HEK293T (cell line): Measurements from ENCODE around the gene CCDC88C.

Source experiments
- CTCF ChIA-PET: fragments of 350-600 bp; formaldehyde crosslinking; extraction: SDS; loops from one replicate; lab custom pipeline; 2021; ENCODE audit warnings: antibody characterized with exemption, inconsistent platforms; lab: Yijun Ruan, JAX
- POLR2A ChIA-PET: fragments of 350-600 bp; formaldehyde crosslinking; extraction: SDS; loops from one replicate; lab custom pipeline; 2020; ENCODE audit warnings: antibody characterized with exemption, inconsistent platforms; lab: Yijun Ruan, JAX
- DNase-seq: peaks from one replicate; pipeline ENCODE4 v3.0.0; 2012; ENCODE audit warnings: mixed read lengths; ENCODE audit errors: extremely low spot score
- ARNT ChIP-seq: fragments of 450-650 bp; IDR thresholded peaks from 2 replicates; pipeline ENCODE4 v1.6.1; 2017; ENCODE audit warnings: mild to moderate bottlenecking
- BHLHE40 ChIP-seq: fragments of 450-650 bp; IDR thresholded peaks from 2 replicates; pipeline ENCODE4 v1.6.1; 2016; ENCODE audit warnings: mild to moderate bottlenecking, moderate library complexity, borderline replicate concordance
- CTBP1 ChIP-seq: fragments of 450-650 bp; IDR thresholded peaks from 2 replicates; pipeline ENCODE4 v1.6.1; 2016; ENCODE audit warnings: borderline replicate concordance
- ELF4 ChIP-seq: fragments of 450-650 bp; IDR thresholded peaks from 2 replicates; pipeline ENCODE4 v1.6.1; 2017; ENCODE audit warnings: antibody characterized with exemption
- FOXA1 ChIP-seq: fragments of 450-650 bp; IDR thresholded peaks from 2 replicates; pipeline ENCODE4 v1.6.1; 2016; ENCODE audit warnings: mild to moderate bottlenecking
- FOXK2 ChIP-seq: fragments of 450-650 bp; IDR thresholded peaks from 2 replicates; pipeline ENCODE4 v1.6.1; 2016; ENCODE audit warnings: mild to moderate bottlenecking
- FOXM1 ChIP-seq: fragments of 450-650 bp; IDR thresholded peaks from 2 replicates; pipeline ENCODE4 v1.6.1; 2017; ENCODE audit warnings: mild to moderate bottlenecking, borderline replicate concordance
- HDGF ChIP-seq: fragments of 450-650 bp; IDR thresholded peaks from 2 replicates; pipeline ENCODE4 v1.6.1; 2017; ENCODE audit warnings: antibody characterized with exemption, borderline replicate concordance
- L3MBTL2 ChIP-seq: fragments of 450-650 bp; conservative IDR thresholded peaks from 2 replicates; pipeline ENCODE4 v1.6.1; 2016; ENCODE audit warnings: mild to moderate bottlenecking
- LEF1 ChIP-seq: fragments of 450-650 bp; IDR thresholded peaks from 2 replicates; pipeline ENCODE4 v1.6.1; 2017; ENCODE audit warnings: mild to moderate bottlenecking, borderline replicate concordance
- NFRKB ChIP-seq: fragments of 450-650 bp; IDR thresholded peaks from 2 replicates; pipeline ENCODE4 v1.6.1; 2016; ENCODE audit warnings: mild to moderate bottlenecking, moderate library complexity
- SP1 ChIP-seq: fragments of 450-650 bp; IDR thresholded peaks from 2 replicates; pipeline ENCODE4 v1.6.1; 2017
- SUZ12 ChIP-seq: fragments of 450-650 bp; IDR thresholded peaks from 2 replicates; pipeline ENCODE4 v1.6.1; 2016; ENCODE audit warnings: mild to moderate bottlenecking
- TARDBP ChIP-seq: fragments of 450-650 bp; IDR thresholded peaks from 2 replicates; pipeline ENCODE4 v1.6.1; 2016
- ZNF384 ChIP-seq: fragments of 450-650 bp; IDR thresholded peaks from 2 replicates; pipeline ENCODE4 v1.6.1; 2016
- TF ChIP-seq, protein P1 (sequence below): fragments of 450-650 bp; IDR thresholded peaks from 2 replicates; pipeline ENCODE4 v1.6.1; 2016

CCDC88C gene

DNA sequence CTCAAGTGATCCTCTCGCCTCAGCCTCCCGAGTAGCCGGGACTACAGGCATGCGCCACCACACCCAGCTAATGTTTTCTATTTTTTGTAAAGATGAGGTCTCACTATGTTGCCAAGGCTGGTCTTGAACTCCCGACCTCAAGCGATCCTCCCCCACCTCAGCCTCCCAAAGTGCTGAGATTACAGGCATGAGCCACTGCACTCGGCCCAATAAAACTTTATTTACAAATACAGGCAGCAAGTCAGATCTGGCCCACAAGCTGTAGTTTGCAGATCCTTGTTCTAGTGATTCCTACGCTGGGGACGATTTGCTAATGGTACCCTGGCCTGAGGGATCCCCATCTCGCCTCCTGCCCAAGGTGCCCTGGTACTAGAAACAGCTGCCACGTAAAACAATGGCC, 74.6 kb downstream of the CCDC88C start:
- POLR2A ChIA-PET = no interaction called here
- CTCF ChIA-PET = no interaction called here
- TF ChIP-seq BHLHE40 (no peak), ARNT (no peak), SUZ12 (no peak), HDGF (no peak), FOXM1 (no peak), FOXA1 (no peak), SP1 (no peak), TARDBP (no peak), LEF1 (no peak), ZNF384 (no peak), NFRKB (no peak), FOXK2 (no peak), L3MBTL2 (no peak), CTBP1 (no peak), ELF4 (no peak)
- TF ChIP-seq, protein P1, sequence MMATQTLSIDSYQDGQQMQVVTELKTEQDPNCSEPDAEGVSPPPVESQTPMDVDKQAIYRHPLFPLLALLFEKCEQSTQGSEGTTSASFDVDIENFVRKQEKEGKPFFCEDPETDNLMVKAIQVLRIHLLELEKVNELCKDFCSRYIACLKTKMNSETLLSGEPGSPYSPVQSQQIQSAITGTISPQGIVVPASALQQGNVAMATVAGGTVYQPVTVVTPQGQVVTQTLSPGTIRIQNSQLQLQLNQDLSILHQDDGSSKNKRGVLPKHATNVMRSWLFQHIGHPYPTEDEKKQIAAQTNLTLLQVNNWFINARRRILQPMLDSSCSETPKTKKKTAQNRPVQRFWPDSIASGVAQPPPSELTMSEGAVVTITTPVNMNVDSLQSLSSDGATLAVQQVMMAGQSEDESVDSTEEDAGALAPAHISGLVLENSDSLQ = no peak
- no peak for DNase-seq

DNA sequence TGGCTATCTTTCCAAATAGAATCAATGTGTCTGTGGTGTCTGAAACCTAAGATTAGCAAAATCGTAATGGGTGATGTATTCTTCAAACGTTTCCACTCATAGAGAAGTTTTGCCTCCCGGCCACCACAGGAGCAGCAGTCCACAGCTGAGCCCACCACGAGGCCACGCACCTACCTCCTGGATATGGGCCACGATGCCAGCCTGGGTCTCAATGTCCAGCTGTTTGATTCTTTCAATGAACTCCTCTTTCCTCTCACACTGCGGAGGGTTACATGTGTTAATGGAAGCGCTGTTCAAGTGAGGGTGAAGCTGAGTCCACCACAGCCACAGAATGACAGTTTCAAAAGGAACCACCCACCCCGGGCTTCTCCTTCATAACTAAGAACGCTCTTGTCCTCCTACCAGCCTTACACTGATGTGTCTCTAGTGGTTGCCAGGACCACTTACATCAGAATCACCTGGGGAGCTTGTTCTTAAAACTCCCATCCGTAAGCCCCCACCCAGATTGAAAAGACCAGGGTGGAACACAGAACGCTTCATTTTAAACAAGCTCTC, 75.3 kb downstream of the CCDC88C start:
- CTCF ChIA-PET = no interaction called here
- no peak for DNase-seq
- POLR2A ChIA-PET = no interaction called here
- TF ChIP-seq L3MBTL2 (no peak), TARDBP (no peak), SP1 (no peak)
- TF ChIP-seq, protein P1 = no peak

DNA sequence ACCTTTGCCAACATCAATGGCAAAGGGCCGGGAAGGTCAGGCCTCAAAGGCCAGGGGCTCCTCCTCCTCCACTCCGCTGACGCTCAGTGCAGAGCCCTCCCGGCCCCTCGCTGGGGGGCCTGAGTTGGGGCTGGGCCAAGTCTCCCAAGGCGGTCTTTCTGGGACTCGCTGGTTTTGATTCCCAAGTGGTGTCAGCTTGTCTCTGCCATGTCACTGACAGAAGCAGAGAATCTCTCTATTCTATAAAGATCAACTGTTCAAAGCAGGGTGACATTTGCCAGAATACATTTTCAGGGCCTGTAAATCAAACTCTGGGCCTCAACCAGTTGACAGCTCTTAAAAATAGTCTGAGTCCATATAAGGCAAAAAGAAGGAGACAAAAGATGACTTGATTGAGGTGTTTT, 75.9 kb downstream of the CCDC88C start:
- DNase-seq = no peak
- ChIA-PET CTCF (interaction anchor here (0.8 to 1.3 kb wide), 2 partner anchors 17 to 18 kb away, joined by 3 to 6 read pairs; no protein-coding TSS in a partner anchor), POLR2A (no interaction called here)
- TF ChIP-seq L3MBTL2 (no peak), TARDBP (no peak), CTBP1 (no peak), SP1 (no peak)
- TF ChIP-seq, protein P1 = peak; percentile 64

DNA sequence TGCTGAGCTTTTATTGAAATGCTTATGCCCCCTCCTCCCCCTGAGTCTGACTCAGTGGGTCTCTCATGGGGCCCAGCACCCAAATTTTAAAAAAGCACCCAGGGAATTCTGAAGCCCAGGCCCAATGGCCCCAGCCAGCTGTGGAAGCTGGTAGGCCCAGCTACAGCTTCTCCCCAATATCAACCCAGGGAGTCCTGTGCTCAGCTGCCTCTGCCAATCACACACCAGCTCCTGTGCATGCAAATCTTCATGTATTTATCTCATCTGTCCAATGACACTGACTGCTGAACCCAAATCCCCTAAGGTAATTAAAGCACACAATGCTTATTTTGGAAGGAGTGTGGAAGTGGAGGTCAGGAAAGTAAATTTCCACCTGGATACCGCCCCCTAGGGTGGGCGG, 76.3 kb downstream of the CCDC88C start:
- no peak for TF ChIP-seq FOXK2
- no peak for TF ChIP-seq LEF1
- TF ChIP-seq NFRKB = no peak
- TF ChIP-seq FOXM1 = no peak
- TF ChIP-seq SUZ12 = no peak
- TF ChIP-seq FOXA1 = no peak
- TF ChIP-seq SP1 = no peak
- no peak for TF ChIP-seq ZNF384
- no peak for TF ChIP-seq TARDBP
- CTCF ChIA-PET = interaction anchor here (0.8 to 1.3 kb wide), 2 partner anchors 17 to 18 kb away, joined by 3 to 6 read pairs; no protein-coding TSS in a partner anchor
- DNase-seq = no peak
- POLR2A ChIA-PET = no interaction called here

DNA sequence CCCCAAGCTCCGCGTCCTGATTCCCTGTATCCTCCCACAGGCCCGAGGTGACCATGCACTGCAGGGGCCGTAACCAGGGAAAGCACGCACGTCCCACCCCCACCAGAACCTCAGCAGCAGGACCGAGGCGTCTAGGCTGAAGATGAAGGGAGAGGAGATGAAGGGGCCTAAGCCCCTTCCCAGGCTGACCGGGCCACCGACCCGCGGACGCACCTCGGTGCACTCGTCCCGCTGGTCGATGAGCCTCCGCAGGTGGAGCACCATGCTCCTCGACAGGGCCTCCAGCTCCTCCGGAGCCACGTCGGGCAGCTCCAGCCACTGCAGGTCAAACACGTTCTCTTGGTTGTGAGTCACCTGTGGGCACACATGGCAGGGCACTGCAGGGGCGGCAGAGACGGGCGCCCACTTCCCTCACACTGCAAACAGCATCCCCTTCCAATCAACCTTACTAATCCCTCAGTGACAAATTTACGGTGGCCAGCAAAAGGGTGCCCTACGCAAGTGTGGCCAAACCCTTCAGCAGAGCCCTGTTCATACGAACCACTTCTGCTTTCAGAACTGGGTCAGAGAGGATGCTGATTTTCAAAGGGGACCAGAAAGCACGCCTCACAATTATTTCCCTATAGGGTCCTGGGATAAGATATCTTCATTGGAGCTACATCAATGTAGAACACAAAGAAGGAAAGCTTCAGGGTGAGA, 77.8 kb downstream of the CCDC88C start:
- POLR2A ChIA-PET = no interaction called here
- no peak for DNase-seq
- no peak for TF ChIP-seq LEF1
- TF ChIP-seq TARDBP = no peak
- no peak for TF ChIP-seq ARNT
- no peak for TF ChIP-seq ZNF384
- TF ChIP-seq FOXM1 = no peak
- TF ChIP-seq SUZ12 = no peak
- no peak for TF ChIP-seq L3MBTL2
- no peak for TF ChIP-seq SP1
- no peak for TF ChIP-seq ELF4
- TF ChIP-seq BHLHE40 = no peak
- no peak for TF ChIP-seq CTBP1
- TF ChIP-seq FOXA1 = no peak
- TF ChIP-seq, protein P1 = no peak
- TF ChIP-seq NFRKB = no peak
- CTCF ChIA-PET = interaction anchor here (1.0 to 1.5 kb wide), 2 partner anchors 15 to 17 kb away, joined by 3 to 4 read pairs; no protein-coding TSS in a partner anchor

DNA sequence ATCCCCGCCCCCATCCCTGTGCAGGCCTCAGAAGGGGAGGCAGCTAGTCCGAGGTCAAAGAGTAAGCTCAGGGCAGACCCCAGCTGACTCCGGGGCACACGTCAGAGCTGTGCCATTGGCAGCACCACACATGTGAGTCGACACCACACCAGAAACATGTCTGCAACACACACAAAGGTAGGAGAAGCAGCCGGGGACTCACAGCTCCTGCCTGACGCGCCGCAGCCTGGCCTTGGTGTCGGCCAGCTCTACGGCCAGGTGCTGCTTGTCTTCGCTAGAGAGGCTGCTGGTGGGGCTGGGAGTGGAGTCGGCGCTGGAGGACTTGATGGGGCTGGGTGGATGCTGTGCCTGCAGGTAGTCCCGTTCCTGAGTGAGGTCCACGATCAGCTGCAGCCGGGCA, 78.5 kb downstream of the CCDC88C start:
- no peak for TF ChIP-seq CTBP1
- TF ChIP-seq LEF1 = no peak
- no peak for TF ChIP-seq ARNT
- no peak for TF ChIP-seq SP1
- TF ChIP-seq SUZ12 = no peak
- TF ChIP-seq L3MBTL2 = no peak
- DNase-seq = no peak
- POLR2A ChIA-PET = no interaction called here
- CTCF ChIA-PET = interaction anchor here (0.6 to 3.5 kb wide), 3 partner anchors 9 to 18 kb away, joined by 3 to 20 read pairs (median 3); no protein-coding TSS in a partner anchor
